ENCODE data around the gene PHKB. TPM values are rescaled to one million over a fixed set of nuclear protein-coding genes. Genes with fewer than 3 reads are reported as not detected.
"Not testable (repeated sequence)": the region's sequence is repeated elsewhere in the genome, so short reads cannot be mapped to it uniquely, and the experiment has no call there.

The PHKB gene
- total RNA-seq, 1 donor, result 79.3 TPM

- no peak for TF ChIP-seq CTCF (IDR thresholded peaks at IDR 0.05; ENCODE audit: insufficient read depth, low read length)
- DNase-seq (ENCODE audit: low read depth), result no peak
- H3K4me3 ChIP-seq (ENCODE audit: low read depth, low read length), result no peak overlapping the region
Observed at GRCh38 chr16:47470211-47470610, 9.1 kb downstream of the PHKB start.

- no peak overlapping the region for H3K4me3 ChIP-seq (ENCODE audit: low read depth, low read length)
- no peak for DNase-seq (ENCODE audit: low read depth)
- no peak for TF ChIP-seq CTCF (IDR thresholded peaks at IDR 0.05; ENCODE audit: insufficient read depth, low read length)
Observed at GRCh38 chr16:47470810-47471209, 9.7 kb downstream of the PHKB start.

- DNase-seq (ENCODE audit: low read depth); H3K4me3 ChIP-seq (ENCODE audit: low read depth, low read length): not testable (repeated sequence)
Observed at GRCh38 chr16:47473004-47473403, 11.9 kb downstream of the PHKB start.

GRCh38 chr16:47473792-47474191 lies 12.7 kb downstream of the PHKB start:
- DNase-seq (ENCODE audit: low read depth), result no peak
- no peak for TF ChIP-seq CTCF (IDR thresholded peaks at IDR 0.05; ENCODE audit: insufficient read depth, low read length)
- no peak overlapping the region for H3K4me3 ChIP-seq (ENCODE audit: low read depth, low read length)

GRCh38 chr16:47475786-47476185 lies 14.7 kb downstream of the PHKB start:
- TF ChIP-seq CTCF (IDR thresholded peaks at IDR 0.05; ENCODE audit: insufficient read depth, low read length), result no peak
- no peak overlapping the region for H3K4me3 ChIP-seq (ENCODE audit: low read depth, low read length)
- no peak for DNase-seq (ENCODE audit: low read depth)

- H3K4me3 ChIP-seq (ENCODE audit: low read depth, low read length), result no peak overlapping the region
- TF ChIP-seq CTCF (IDR thresholded peaks at IDR 0.05; ENCODE audit: insufficient read depth, low read length), result no peak
- no peak for DNase-seq (ENCODE audit: low read depth)
Observed at GRCh38 chr16:47476654-47477345, 15.7 kb downstream of the PHKB start.

GRCh38 chr16:47477679-47478078 lies 16.5 kb downstream of the PHKB start:
- no peak for DNase-seq (ENCODE audit: low read depth)
- H3K4me3 ChIP-seq (ENCODE audit: low read depth, low read length), result no peak overlapping the region
- no peak for TF ChIP-seq CTCF (IDR thresholded peaks at IDR 0.05; ENCODE audit: insufficient read depth, low read length)
